Ovary (tissue), 9 donors: ENCODE measurements around the gene AKAP12. TPM values are rescaled to one million over a fixed set of nuclear protein-coding genes. Genes with fewer than 3 reads are reported as not detected.

Source experiments
- DNase-seq, 5 donors: peaks; one replicate each; pipeline ENCODE4 v3.0.0-alpha.2; 2019 to 2020
- H3K27ac ChIP-seq, 2 donors: fragments of 200-600 bp; one replicate each; pipeline versions ENCODE4 v1.5.1 to v1.8.0; 2019 to 2022
- H3K27me3 ChIP-seq: fragments of 200-600 bp; one replicate; pipeline ENCODE4 v1.8.0; 2022
- H3K36me3 ChIP-seq: fragments of 200-600 bp; sonication (generic); one replicate; pipeline ENCODE4 v1.5.1; 2019
- H3K4me1 ChIP-seq: one replicate; pipeline ENCODE4 v1.8.1; 2013; ENCODE audit warnings: mild to moderate bottlenecking, moderate library complexity; ENCODE audit not compliant: insufficient read depth
- H3K4me3 ChIP-seq: fragments of 200-600 bp; sonication (generic); one replicate; pipeline ENCODE4 v1.5.1; 2017
- H3K9me3 ChIP-seq, 2 donors: fragments of 200-600 bp in 1 of 2; sonication (generic) in 1 of 2; one replicate each; pipeline versions ENCODE4 v1.5.1 to v1.8.1; 2013 to 2019; ENCODE audit warnings: mild to moderate bottlenecking in 1 of 2, moderate library complexity in 1 of 2
- EP300 ChIP-seq: sonication (generic); formaldehyde crosslinking; IDR thresholded peaks from one replicate; pipeline ENCODE4 v1.6.1; 2017; ENCODE audit warnings: antibody characterized with exemption
- POLR2A ChIP-seq: fragments of 450-650 bp; IDR thresholded peaks from one replicate; pipeline ENCODE4 v1.6.1; 2017; ENCODE audit warnings: antibody characterized with exemption, mild to moderate bottlenecking, moderate library complexity
- WGBS, 3 donors: extraction: QIAGEN DNeasy Blood & Tissue Kit in 1 of 3; methylation state at CpG; one replicate each; pipeline versions ENCODE4 v1.1.5 to v1.1.7; 2013 to 2017; 5-methylcytosine and 5-hydroxymethylcytosine counted together
- intact Hi-C, 4 donors: fragments of 100-400 bp; cut with DNase I; formaldehyde crosslinking; loops; one replicate each; pipeline versions ENCODE4 v1.11.0 to v1.15.1; 2022 to 2023
- polyA plus RNA-seq, 2 donors: library from polyadenylated mRNA; stranded (reverse); fragments of 200-250 nt in 1 of 2; fragments of 350-450 nt in 1 of 2; fragmentation: Illumina TruSeq in 1 of 2; extraction: RNeasy Lipid Tissue Mini Kit (QIAGEN cat#74804) in 1 of 2; gene quantifications; one replicate each; pipeline ENCODE4 v1.2.3, GENCODE V29; 2013 to 2014
- total RNA-seq, 7 donors: library from RNA; depleted of rRNA in 2 of 7; stranded (reverse); fragments of >200 nt in 2 of 7; fragmentation: NEBNext Ultra II Directional in 3 of 7; extraction: Animal tissue kit (Norgen Biotek cat#: 25700) in 3 of 7; gene quantifications; one replicate each; pipeline versions ENCODE4 v1.1.0 to v1.2.4, GENCODE V29; 2016 to 2023
- TF ChIP-seq, protein P1 (sequence below), 3 donors: fragments of 450-650 bp in 2 of 3; fragments of 200-600 bp in 1 of 3; IDR thresholded peaks; one replicate each; pipeline versions ENCODE4 v1.5.1 to v1.8.0; 2016 to 2022; ENCODE audit warnings: antibody characterized with exemption in 3 of 3, mild to moderate bottlenecking in 1 of 3
- donor health status: DM: no; HTN: no; CAD: no; lungs with moderate emphysema.
- donor health status: DM: no; HTN: no; CAD: no.
- donor health status: Bipolar disorder and iron deficiency.
- donor health status: DM: yes; HTN: yes; CAD: no.
- donor health status: DM: no; HTN: no; CAD: no.
- donor health status: DM: yes; HTN: yes; CAD: no.

The AKAP12 gene
- total and polyA plus RNA-seq, 9 donors = 67.2 to 246 (median 125) TPM

DNA sequence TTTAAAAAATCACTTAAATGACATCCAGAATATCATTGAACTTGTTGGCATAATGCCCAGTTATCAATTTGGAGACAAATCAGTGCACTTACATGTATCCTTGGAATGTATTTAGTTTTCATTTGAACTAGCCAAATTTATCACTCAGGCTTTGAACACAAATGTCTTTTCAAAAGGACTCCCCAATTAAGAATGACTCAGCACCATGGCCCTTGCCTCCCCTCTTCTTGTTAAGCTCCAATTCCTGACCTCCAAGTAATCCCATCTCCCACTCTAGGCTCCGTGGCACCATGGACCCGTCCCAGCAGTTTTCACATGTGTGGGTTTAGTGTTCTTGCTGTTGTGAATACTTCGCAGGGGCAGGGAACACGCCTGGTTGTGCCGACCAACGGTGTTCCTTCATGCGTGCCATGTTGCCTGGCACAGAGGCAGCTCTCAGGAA is 2.7 kb downstream of the AKAP12 start:
- Histone ChIP-seq H3K27me3 (no peaks in the 10 kb centered on the region), H3K4me1 (peaks cover 5% of the 10 kb centered on the region), H3K27ac (no peak overlapping the region), H3K9me3 (no peaks in the 10 kb centered on the region), H3K36me3 (no peaks in the 10 kb centered on the region), H3K4me3 (peak overlapping the region; percentile 66)
- intact Hi-C loops = loop anchor here (10.0 kb wide), 3 partner anchors 62 to 228 kb away; no protein-coding TSS in a partner anchor
- TF ChIP-seq EP300 (no peak), POLR2A (no peak)
- TF ChIP-seq, protein P1, sequence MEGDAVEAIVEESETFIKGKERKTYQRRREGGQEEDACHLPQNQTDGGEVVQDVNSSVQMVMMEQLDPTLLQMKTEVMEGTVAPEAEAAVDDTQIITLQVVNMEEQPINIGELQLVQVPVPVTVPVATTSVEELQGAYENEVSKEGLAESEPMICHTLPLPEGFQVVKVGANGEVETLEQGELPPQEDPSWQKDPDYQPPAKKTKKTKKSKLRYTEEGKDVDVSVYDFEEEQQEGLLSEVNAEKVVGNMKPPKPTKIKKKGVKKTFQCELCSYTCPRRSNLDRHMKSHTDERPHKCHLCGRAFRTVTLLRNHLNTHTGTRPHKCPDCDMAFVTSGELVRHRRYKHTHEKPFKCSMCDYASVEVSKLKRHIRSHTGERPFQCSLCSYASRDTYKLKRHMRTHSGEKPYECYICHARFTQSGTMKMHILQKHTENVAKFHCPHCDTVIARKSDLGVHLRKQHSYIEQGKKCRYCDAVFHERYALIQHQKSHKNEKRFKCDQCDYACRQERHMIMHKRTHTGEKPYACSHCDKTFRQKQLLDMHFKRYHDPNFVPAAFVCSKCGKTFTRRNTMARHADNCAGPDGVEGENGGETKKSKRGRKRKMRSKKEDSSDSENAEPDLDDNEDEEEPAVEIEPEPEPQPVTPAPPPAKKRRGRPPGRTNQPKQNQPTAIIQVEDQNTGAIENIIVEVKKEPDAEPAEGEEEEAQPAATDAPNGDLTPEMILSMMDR (IDR thresholded peaks at IDR 0.05) = no peak
- WGBS, 3 donors = 38 to 57% (median 43%) methylated on average over 7 of the region's 7 CpGs
- peak; percentile 15 to 49 (median 46) for DNase-seq

DNA sequence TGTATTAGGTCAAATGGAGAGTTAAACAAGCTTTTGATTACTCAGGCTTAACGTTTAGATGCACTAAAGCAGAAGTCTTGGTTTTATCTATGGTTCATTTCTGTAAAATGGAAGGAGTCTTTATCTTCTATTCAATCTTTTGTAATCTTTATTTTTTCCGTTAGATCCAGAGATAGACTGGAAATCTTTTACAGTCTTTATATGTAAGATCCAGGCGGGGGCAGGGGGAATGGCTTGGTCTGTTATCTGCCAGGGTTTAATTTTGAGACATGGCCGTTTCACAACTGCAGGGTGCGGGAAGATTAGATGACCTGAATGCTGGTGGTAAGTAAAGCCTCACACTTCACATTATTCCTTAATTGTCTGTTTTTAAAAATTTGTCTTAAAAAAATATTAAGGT is 3.7 kb downstream of the AKAP12 start:
- Histone ChIP-seq H3K4me3 (no peak overlapping the region), H3K4me1 (peaks cover 7% of the 10 kb centered on the region), H3K27ac (no peak overlapping the region), H3K9me3 (no peaks in the 10 kb centered on the region), H3K36me3 (no peaks in the 10 kb centered on the region), H3K27me3 (no peaks in the 10 kb centered on the region)
- intact Hi-C loops = loop anchor here (10.0 kb wide), 3 partner anchors 61 to 229 kb away; no protein-coding TSS in a partner anchor
- 69 to 74% (median 69%) methylated on average over 5 of the region's 5 CpGs for WGBS, 3 donors
- no peak for TF ChIP-seq POLR2A
- TF ChIP-seq, protein P1 (IDR thresholded peaks at IDR 0.05) = no peak
- TF ChIP-seq EP300 = no peak
- no peak for DNase-seq

DNA sequence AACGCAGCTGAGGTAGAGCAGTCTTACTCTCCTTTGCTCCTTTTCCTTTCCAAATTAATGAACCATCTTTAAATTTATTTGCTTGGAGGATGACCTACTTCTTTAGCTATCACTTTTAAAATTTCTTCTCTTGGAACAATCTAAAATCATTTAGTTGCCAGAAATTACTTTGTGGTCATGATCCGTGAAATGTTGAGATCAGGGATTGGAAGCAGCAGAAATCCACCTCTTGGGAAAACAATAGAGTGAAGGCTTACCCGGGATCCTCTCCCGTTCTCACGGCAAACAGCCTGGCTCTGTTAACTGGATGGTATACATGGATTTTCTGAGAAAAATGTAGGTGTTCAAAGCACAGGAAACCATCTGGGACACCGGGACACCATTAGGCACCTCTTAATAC is 7.7 kb downstream of the AKAP12 start:
- intact Hi-C loops = loop anchor here (10.0 kb wide), 3 partner anchors 57 to 233 kb away; no protein-coding TSS in a partner anchor
- Histone ChIP-seq H3K27me3 (no peaks in the 10 kb centered on the region), H3K9me3 (no peaks in the 10 kb centered on the region), H3K36me3 (no peaks in the 10 kb centered on the region), H3K4me1 (peaks cover 6% of the 10 kb centered on the region), H3K4me3 (no peak overlapping the region), H3K27ac (no peak overlapping the region)
- DNase-seq = no peak
- WGBS, 3 donors = 40 to 50% (median 44%) methylated on average over 6 of the region's 6 CpGs
- TF ChIP-seq EP300 (no peak), POLR2A (no peak)
- TF ChIP-seq, protein P1 (IDR thresholded peaks at IDR 0.05) = no peak

DNA sequence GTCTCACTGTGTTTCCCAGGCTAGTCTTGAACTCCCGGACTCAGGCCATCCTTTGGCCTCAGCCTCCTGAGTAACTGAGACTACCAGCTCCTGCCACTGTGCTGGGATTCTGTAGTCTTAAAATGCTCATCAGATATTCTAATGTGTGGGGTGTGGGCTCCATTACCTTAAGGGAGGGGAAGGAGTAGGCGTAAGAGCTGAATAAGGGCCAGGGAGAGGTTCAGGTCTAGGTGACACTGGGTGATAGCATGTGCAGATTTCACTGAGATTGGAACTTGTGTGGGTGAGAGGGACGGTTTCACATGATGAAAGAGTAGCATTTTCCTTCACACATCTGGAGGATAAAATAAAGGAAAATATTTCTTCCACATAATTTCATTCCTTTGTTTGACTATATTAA is 8.5 kb downstream of the AKAP12 start:
- H3K27ac ChIP-seq = no peak overlapping the region

More for the DNA sequence above, 8.5 kb downstream of the AKAP12 start:
- WGBS, 3 donors = 94 to 97% (median 95%) methylated on average over 3 of the region's 3 CpGs
- Histone ChIP-seq H3K9me3 (no peaks in the 10 kb centered on the region), H3K4me3 (no peak overlapping the region), H3K27me3 (no peaks in the 10 kb centered on the region), H3K4me1 (peaks cover 5% of the 10 kb centered on the region), H3K36me3 (no peaks in the 10 kb centered on the region)
- TF ChIP-seq, protein P1 (IDR thresholded peaks at IDR 0.05) = no peak
- TF ChIP-seq POLR2A = no peak
- no peak for TF ChIP-seq EP300
- no peak for DNase-seq
- intact Hi-C loops = loop anchor here (10.0 kb wide), 3 partner anchors 57 to 233 kb away; no protein-coding TSS in a partner anchor
